ENCODE measurements around the gene CCDC17. TPM values are rescaled to one million over a fixed set of nuclear protein-coding genes. Genes with fewer than 3 reads are reported as not detected.

CCDC17 gene
- total and polyA plus RNA-seq, 2 donors from 2014 or later = 1.0 to 3.0 TPM

DNA sequence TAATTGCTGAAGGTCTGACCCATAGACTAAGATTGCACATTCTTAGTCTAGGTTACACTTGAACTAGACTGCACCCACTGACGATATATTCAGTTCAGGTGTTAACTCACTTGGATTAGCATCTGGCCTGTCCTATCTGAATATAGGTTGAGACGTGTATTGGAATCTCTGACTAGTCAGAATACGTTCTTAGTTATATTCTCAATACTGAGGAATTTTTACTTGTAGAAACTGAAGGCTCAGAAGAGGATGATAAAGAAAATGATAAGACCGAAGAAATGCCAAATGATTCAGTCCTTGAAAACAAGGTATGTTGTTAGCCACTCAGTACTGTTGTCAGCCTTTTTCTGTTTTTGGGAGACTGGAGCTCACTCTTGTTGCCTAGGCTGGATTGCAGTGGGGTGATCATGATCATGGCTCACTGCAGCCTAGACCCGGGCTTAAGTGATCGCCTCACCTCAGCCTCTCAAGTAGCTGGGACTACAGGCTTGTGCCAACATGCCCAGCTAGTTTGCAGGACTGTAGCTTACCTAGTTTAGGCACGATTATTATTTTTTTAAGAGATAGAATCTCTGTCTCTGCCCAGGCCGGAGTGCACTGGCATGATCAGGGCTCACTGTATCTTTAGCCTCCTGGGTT, 10.8 kb downstream of the CCDC17 start:
- peaks cover 20 to 28% (median 23%) of the 10 kb centered on the region in 3 donors for H3K36me3 ChIP-seq (ENCODE audit: control insufficient read depth in 2 of 3, insufficient read depth in 3 of 3, low read length in 3 of 3)
- H3K4me1 ChIP-seq (ENCODE audit: control insufficient read depth in 2 of 3, insufficient read depth in 2 of 3, low read depth in 1 of 3, low read length in 3 of 3) = peaks cover 0 to 9% (median 0%) of the 10 kb centered on the region in 3 donors
- no peak for DNase-seq

DNA sequence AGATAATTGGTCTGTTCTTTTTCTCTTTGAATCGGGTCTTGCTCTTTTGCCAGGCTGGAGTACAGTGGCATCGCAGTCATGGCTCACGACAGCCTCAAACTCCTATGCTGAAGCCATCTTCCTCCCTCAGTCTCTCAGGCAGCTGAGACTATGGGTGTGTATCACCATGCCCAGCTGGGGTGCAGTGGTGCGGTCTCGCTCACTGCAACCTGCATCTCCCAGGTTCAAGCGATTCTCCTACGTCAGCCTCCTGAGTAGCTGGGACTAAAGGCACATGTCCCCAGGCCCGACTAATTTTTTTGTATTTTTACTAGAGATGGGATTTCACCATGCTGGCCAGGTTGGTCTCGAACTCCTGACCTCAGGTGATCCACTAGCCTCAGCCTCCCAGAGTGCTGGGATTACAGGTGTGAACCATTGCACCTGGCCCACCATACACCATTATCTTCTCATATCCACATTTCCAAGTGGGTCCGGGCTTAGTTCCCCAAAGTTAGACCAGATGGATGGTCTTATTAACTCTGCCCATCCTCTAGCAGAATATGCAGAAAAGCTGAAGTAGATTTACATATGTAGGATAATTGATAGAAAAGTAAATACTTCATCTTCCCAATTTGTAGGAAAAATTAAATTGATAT, 13.1 kb downstream of the CCDC17 start:
- DNase-seq = no peak
- no peak for FAIRE-seq
- Histone ChIP-seq H3K9ac (ENCODE audit: low read length in 3 of 3) (no peak overlapping the region), H3K27ac (ENCODE audit: low read depth in 2 of 2, low read length in 2 of 2) (no peak overlapping the region), H3K4me1 (ENCODE audit: control insufficient read depth in 2 of 3, insufficient read depth in 2 of 3, low read depth in 1 of 3, low read length in 3 of 3) (peaks cover 0 to 9% (median 0%) of the 10 kb centered on the region in 3 donors), H3K27me3 (ENCODE audit: control insufficient read depth, insufficient read depth, low read length) (no peaks in the 10 kb centered on the region), H3K36me3 (ENCODE audit: control insufficient read depth in 2 of 3, insufficient read depth in 3 of 3, low read length in 3 of 3) (peaks cover 9 to 13% (median 10%) of the 10 kb centered on the region in 3 donors), H3K9me3 (ENCODE audit: control insufficient read depth in 2 of 3, insufficient read depth in 1 of 3, low read length in 3 of 3) (no peaks in the 10 kb centered on the region), H3K4me3 (ENCODE audit: low read length in 3 of 3) (no peak overlapping the region)
- TF ChIP-seq, protein P1, sequence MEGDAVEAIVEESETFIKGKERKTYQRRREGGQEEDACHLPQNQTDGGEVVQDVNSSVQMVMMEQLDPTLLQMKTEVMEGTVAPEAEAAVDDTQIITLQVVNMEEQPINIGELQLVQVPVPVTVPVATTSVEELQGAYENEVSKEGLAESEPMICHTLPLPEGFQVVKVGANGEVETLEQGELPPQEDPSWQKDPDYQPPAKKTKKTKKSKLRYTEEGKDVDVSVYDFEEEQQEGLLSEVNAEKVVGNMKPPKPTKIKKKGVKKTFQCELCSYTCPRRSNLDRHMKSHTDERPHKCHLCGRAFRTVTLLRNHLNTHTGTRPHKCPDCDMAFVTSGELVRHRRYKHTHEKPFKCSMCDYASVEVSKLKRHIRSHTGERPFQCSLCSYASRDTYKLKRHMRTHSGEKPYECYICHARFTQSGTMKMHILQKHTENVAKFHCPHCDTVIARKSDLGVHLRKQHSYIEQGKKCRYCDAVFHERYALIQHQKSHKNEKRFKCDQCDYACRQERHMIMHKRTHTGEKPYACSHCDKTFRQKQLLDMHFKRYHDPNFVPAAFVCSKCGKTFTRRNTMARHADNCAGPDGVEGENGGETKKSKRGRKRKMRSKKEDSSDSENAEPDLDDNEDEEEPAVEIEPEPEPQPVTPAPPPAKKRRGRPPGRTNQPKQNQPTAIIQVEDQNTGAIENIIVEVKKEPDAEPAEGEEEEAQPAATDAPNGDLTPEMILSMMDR (IDR thresholded peaks at IDR 0.05; ENCODE audit: borderline replicate concordance, extremely low read depth, insufficient read depth) = no peak
- intact Hi-C loops (cut with DNase I) = no loop called here

More for the DNA sequence above, 10.8 kb downstream of the CCDC17 start:
- Histone ChIP-seq H3K9me3 (ENCODE audit: control insufficient read depth in 2 of 3, insufficient read depth in 1 of 3, low read length in 3 of 3) (no peaks in the 10 kb centered on the region), H3K27ac (ENCODE audit: low read depth in 2 of 2, low read length in 2 of 2) (no peak overlapping the region), H3K27me3 (ENCODE audit: control insufficient read depth, insufficient read depth, low read length) (no peaks in the 10 kb centered on the region), H3K9ac (ENCODE audit: low read length in 3 of 3) (no peak overlapping the region), H3K4me3 (ENCODE audit: low read length in 3 of 3) (no peak overlapping the region)
- TF ChIP-seq, protein P1 (IDR thresholded peaks at IDR 0.05; ENCODE audit: borderline replicate concordance, extremely low read depth, insufficient read depth) = no peak
- FAIRE-seq = no peak
- intact Hi-C loops (cut with DNase I) = no loop called here

DNA sequence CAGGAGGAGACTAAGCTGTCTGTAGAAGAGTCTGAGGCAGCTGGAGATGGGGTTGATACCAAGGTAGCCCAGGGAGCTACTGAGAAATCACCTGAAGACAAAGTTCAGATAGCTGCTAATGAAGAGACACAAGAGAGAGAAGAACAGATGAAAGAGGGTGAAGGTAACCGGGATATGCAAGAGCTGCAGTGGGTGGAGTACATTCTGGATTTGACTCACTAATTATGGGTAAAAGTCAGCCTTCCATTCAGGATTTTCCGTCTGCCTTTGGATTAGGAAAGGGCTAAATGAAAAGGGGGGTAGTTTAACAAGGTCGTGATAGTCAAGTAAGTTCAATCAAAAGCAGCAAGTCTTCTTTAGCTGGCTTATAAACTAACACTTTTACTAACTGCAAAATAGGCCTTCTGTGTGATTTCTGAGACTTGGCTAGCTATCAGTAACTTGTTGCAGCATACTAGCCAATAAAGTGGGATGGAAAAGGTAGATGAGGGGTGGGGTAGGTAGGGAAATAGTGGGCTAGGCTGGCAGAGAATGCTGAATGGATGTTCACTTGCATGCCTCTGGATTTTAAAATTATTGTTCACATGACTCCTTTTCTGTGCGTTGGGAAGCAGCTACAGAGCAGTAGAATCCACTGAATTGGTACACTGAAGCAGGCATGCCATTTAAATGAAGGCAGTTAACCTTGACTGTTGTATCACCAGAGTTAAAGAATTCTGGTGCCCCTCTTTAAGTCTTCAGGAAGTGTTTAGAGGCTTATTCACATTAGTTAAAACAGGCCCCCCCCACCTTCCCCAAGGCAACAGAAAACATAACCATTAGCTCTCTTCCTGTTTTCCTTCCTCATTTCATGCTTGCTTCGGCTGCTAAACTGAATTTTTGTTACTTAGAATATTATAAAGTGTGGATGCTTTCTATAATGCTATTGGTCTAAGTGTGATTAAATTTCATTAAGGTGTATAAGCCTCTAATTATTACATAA, 15.4 kb downstream of the CCDC17 start:
- FAIRE-seq = no peak
- intact Hi-C loops (cut with DNase I) = no loop called here
- DNase-seq = peak in 1 of 5 donors; percentile 34
- Histone ChIP-seq H3K9me3 (ENCODE audit: control insufficient read depth in 2 of 3, insufficient read depth in 1 of 3, low read length in 3 of 3) (no peaks in the 10 kb centered on the region), H3K27ac (ENCODE audit: low read depth in 2 of 2, low read length in 2 of 2) (no peak overlapping the region), H3K27me3 (ENCODE audit: control insufficient read depth, insufficient read depth, low read length) (no peaks in the 10 kb centered on the region), H3K36me3 (ENCODE audit: control insufficient read depth in 2 of 3, insufficient read depth in 3 of 3, low read length in 3 of 3) (peaks cover 0 to 8% (median 2%) of the 10 kb centered on the region in 3 donors), H3K4me3 (ENCODE audit: low read length in 3 of 3) (no peak overlapping the region), H3K9ac (ENCODE audit: low read length in 3 of 3) (no peak overlapping the region), H3K4me1 (ENCODE audit: control insufficient read depth in 2 of 3, insufficient read depth in 2 of 3, low read depth in 1 of 3, low read length in 3 of 3) (peaks cover 0 to 9% (median 0%) of the 10 kb centered on the region in 3 donors)
- TF ChIP-seq, protein P1 (IDR thresholded peaks at IDR 0.05; ENCODE audit: borderline replicate concordance, extremely low read depth, insufficient read depth) = no peak
